PC-3 (cell line): ENCODE data around the gene MYH14.

ENCODE experiments used
- EZH2phosphoT487 ChIP-seq: fragments of 300-600 bp; sonication (generic); IDR thresholded peaks from 2 replicates; pipeline ENCODE4 v1.6.1; 2018; ENCODE audit warnings: mild to moderate bottlenecking, antibody characterized with exemption, low read length, borderline replicate concordance
- TF ChIP-seq, protein P1 (sequence below): fragments of 300-600 bp; sonication (generic); conservative IDR thresholded peaks from 2 replicates; pipeline ENCODE4 v1.5.1; 2017; ENCODE audit warnings: antibody characterized with exemption, low read depth, mild to moderate bottlenecking, low read length

DNA sequence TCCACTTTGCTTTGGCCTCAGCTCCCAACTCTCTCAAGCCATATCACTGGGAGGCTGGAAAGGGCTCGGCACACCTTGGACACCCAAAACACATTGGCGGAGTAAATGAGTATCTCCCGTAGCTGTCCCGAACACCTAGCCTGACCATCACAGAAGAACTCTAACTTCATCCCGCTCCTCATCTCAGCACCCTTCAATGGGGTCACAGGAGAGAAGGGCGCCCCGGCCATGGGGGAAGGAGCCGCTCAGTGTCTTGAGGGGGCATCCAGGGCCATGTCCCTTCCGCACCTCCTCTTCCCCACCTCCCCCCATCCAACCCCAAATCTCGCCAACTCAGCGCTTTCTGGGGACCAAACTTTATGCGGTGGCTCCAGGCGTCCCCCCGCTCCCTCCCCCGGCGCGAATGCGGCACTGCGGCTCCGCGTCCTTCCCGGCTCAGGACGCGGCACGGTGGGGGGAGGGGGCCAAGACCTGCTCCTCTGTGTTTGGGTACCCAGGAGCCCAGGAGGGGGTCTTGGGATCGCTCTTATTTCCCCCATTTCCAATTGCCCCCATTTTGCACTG, 122.8 kb downstream of the MYH14 start:
- TF ChIP-seq, protein P1, sequence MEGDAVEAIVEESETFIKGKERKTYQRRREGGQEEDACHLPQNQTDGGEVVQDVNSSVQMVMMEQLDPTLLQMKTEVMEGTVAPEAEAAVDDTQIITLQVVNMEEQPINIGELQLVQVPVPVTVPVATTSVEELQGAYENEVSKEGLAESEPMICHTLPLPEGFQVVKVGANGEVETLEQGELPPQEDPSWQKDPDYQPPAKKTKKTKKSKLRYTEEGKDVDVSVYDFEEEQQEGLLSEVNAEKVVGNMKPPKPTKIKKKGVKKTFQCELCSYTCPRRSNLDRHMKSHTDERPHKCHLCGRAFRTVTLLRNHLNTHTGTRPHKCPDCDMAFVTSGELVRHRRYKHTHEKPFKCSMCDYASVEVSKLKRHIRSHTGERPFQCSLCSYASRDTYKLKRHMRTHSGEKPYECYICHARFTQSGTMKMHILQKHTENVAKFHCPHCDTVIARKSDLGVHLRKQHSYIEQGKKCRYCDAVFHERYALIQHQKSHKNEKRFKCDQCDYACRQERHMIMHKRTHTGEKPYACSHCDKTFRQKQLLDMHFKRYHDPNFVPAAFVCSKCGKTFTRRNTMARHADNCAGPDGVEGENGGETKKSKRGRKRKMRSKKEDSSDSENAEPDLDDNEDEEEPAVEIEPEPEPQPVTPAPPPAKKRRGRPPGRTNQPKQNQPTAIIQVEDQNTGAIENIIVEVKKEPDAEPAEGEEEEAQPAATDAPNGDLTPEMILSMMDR = no peak
- no peak for TF ChIP-seq EZH2phosphoT487
